ENCODE results near the gene ZDHHC14.

GRCh38 chr6:157333956-157334355 is 47.0 kb upstream of the ZDHHC14 start:
- TF ChIP-seq POLR2A (IDR thresholded peaks at IDR 0.05; ENCODE audit: low read length) (no peak), GATA1 (IDR thresholded peaks at IDR 0.05; ENCODE audit: low read depth, low read length) (no peak)
